Testis (tissue), 2 donors: ENCODE results near the gene LYPD4.

Experiments used
- POLR2A ChIP-seq: fragments of 450-650 bp; IDR thresholded peaks from one replicate; pipeline ENCODE4 v1.6.1; 2017; ENCODE audit warnings: antibody characterized with exemption, mild to moderate bottlenecking, moderate library complexity
- TF ChIP-seq, protein P1 (sequence below), 3 experiments: fragments of 450-650 bp in 2 of 3; fragments of 200-600 bp in 1 of 3; sonication (generic) in 1 of 3; IDR thresholded peaks; one replicate each; pipeline ENCODE4 v1.5.1; 2016 to 2019; ENCODE audit warnings: antibody characterized with exemption in 3 of 3, mild to moderate bottlenecking in 2 of 3, moderate library complexity in 1 of 3

DNA sequence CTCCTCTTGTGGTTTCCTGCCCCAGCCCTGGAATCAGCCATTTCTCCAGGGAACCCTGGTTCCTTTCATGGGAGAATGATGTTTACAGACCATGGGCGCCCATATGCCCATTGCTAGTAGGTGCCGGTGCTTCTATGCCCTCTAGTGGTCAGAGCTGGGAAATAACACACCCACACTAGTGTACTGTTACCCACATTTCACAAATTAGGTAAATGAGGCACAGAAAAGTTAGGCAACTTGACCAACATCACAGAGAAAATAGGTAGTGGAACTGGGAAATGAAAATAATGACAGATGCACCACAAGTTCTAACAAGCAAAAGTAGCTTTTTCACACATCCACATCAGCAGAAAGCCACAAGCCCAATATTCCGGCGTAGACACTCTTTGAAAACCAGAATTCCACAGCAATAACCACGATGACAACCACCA, 49.4 kb downstream of the LYPD4 start:
- TF ChIP-seq, protein P1, sequence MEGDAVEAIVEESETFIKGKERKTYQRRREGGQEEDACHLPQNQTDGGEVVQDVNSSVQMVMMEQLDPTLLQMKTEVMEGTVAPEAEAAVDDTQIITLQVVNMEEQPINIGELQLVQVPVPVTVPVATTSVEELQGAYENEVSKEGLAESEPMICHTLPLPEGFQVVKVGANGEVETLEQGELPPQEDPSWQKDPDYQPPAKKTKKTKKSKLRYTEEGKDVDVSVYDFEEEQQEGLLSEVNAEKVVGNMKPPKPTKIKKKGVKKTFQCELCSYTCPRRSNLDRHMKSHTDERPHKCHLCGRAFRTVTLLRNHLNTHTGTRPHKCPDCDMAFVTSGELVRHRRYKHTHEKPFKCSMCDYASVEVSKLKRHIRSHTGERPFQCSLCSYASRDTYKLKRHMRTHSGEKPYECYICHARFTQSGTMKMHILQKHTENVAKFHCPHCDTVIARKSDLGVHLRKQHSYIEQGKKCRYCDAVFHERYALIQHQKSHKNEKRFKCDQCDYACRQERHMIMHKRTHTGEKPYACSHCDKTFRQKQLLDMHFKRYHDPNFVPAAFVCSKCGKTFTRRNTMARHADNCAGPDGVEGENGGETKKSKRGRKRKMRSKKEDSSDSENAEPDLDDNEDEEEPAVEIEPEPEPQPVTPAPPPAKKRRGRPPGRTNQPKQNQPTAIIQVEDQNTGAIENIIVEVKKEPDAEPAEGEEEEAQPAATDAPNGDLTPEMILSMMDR (IDR thresholded peaks at IDR 0.05), result peak; percentile 10 to 72 (median 45)
- no peak for TF ChIP-seq POLR2A
